Left hindlimb (tissue), 1 donor: Measurements from ENCODE around the gene TSPAN17.

ENCODE experiments used
- DNase-seq: peaks from one replicate; pipeline ENCODE4 v3.0.0-alpha.2; 2018

Gene TSPAN17

DNA sequence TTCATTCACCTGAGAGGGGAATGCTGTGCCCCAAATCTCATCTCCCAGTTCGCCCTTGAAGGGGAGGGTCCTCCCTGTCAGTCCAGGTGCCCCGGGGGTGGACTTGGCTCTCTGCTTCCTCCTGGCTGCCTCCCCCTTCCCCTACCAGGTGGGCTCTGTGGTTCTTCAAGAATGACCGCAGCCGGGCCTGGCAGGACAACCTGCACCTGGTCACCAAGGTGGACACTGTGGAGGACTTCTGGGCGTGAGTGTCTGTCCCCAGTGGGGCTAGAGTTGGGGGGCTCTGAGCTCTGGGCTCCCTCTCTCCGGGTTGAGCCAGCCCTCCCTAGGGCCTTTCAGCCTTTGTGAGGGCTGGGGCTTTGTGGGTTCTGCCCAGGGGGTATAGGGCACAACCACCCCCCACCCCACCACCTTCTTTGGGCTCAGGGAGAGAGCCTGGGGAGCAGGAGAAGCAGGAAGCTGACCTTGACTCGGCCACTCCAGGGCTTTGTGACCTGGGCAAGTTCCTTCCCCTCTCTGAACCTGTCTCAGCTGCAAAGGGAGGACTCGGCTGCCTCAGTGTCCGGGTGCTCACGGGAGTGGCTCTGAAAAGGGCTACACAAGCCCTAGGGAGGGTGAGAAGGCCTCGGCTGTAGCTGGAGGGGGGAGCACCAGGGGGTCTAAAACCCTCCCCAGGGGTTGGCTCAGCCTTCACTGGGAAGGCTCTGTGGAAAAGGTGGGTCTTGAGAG, 3.6 kb upstream of the TSPAN17 start:
- no peak for DNase-seq

GRCh38 chr5:176644294-176644693, 3.0 kb upstream of the TSPAN17 start:
- DNase-seq, result no peak

GRCh38 chr5:176644878-176645670, 2.2 kb upstream of the TSPAN17 start:
- DNase-seq, result no peak

DNA sequence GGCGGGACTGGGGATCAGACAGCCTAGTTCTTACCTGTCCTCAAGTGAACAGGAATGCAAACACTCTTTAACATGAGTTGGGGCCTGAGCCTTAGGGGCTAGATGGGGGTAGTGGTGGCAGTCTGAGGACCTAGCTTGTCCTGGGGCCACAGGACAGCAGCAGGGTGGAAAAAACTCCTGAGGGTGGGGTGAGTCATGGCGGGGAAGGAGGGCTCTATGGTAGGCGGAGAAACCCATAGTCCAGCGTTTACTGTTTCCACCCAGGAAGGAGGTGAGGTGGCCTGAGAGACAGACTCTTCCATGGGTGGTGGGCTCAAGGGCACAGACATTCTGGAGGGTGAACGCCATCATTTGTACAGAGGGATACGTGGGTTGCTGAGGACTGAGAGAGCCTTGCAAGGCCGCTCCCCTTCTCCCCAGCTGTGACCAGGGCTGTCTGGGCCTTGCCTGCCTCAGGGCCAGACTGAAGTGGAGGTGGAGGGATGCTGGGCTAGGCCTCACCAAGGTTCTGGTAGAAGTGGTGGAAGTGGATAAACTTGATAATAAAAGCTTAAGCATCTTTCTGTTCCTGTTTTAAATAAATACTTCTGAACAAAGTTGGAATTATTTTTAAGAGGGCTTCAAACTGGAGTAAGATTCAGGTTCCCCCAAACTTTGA, 1.1 kb upstream of the TSPAN17 start:
- no peak for DNase-seq

GRCh38 chr5:176646707-176647029, 616 bp upstream of the TSPAN17 start:
- DNase-seq, result no peak

- DNase-seq, result no peak
Measured at GRCh38 chr5:176647843-176648473, 674 bp downstream of the TSPAN17 start.

DNA sequence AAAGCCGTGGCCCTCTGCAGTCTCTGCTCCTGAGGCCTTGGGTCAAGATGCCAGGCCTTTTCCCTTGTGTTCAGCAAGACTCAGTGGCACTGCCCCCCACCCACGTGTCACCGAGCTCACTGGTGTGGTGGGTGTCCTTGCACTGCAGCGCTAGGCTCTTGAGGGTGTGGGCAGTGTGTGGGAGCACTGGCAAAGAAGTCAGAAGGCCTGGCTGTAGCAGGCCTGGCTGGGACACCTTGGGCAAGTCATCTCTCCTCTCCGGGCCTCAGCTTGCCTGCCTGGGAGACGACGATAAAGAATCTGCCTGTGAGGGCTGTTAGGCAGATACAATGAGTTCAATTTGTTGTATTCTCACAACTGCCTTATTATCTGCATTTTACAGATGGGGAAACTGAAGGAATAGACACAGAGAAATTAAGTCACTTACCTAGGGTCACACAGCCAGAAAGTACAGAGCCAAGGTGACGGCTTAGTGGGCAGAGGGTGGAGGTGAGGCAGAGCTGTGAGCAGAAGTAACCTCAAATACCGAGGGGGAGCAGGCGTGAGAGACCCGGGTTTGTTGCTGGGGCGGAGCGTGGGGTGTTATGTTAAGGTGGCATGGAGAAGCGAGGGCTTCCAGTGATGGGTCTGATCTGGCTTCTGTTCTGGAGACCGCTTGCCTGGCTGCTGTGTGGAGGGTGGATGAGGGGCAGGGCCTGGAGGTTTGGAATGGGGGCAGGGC, 1.4 kb downstream of the TSPAN17 start:
- no peak for DNase-seq

DNA sequence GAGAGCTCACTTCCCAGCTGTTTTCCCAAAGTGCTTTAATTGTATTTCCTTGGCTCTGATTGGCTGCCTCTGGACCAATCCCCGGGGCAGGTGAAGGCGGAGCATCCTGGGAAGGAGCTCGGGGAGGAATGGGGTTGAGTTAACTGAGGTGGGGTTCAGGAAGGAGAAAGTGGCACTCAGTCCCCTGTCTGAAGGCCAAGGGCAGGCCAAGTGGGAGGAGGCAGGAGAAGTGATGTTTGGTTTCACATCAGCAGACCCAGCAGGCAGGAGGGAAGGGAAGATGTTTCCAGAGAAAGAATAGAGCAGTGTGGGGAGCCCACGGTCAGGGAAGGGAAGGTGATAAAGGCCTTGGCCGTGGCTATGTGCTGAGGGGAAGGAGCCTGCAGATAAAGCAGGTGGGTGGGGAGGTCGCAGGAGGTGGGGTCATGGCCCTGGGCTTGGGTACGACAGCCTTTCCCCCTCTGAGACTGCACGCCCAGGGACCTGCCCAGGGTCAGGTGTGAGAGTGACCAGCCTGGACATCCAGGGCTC, 3.1 kb downstream of the TSPAN17 start:
- DNase-seq, result no peak

GRCh38 chr5:176651472-176651980, 4.2 kb downstream of the TSPAN17 start:
- no peak for DNase-seq

DNA sequence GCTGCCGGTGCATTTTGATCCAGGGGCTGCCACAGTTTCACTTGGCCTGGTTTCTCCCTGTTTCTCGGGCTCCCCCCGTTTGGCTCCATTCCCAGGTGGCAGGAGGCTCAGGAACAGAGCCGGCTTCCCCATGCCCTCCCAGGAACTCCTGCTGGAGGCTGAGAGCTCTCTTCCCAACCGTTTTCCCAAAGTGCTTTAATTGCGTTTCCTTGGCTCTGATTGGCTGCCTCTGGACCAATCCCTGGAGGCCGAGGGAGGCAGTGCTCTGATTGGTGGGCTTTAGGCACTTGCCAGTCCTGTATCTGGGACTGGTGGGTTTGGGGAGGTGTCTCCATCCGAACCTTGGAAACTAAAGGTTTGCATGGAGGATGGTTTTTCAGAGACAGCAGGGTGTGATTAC, 4.9 kb downstream of the TSPAN17 start:
- no peak for DNase-seq

- DNase-seq, result no peak
Measured at GRCh38 chr5:176653401-176654385, 6.4 kb downstream of the TSPAN17 start.

GRCh38 chr5:176654856-176655255, 7.6 kb downstream of the TSPAN17 start:
- DNase-seq, result no peak

GRCh38 chr5:176656467-176656990, 9.2 kb downstream of the TSPAN17 start:
- no peak for DNase-seq

DNA sequence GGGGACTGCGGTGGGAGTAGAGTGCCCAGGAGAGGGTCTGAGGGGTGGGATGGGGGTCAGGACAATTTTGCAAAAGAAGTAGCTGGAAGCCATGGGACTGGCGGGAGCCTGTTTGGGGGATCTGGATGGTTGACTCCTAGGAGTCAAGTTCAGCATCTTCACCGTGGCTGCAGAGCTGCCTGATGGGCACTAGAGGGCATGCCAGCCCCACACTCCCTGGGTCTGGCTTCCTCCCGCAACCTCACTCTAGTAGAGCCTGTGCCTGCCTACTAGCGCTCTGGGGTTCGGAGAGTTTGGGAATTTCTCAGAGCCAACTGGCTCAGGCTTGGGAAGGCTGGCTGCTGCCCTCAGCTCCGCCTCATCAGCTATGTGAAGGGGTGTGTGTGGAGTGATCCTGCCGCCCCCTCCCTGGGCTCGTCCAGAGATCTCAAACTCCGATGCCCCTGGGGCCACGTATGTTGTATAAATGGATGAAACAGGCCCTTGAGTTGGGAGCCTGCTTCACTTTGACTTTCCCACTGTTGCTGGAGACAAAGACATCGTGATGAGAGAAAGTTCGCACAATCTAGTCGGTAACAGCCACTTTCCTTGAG, 10.8 kb downstream of the TSPAN17 start:
- peak; percentile 69 for DNase-seq

DNA sequence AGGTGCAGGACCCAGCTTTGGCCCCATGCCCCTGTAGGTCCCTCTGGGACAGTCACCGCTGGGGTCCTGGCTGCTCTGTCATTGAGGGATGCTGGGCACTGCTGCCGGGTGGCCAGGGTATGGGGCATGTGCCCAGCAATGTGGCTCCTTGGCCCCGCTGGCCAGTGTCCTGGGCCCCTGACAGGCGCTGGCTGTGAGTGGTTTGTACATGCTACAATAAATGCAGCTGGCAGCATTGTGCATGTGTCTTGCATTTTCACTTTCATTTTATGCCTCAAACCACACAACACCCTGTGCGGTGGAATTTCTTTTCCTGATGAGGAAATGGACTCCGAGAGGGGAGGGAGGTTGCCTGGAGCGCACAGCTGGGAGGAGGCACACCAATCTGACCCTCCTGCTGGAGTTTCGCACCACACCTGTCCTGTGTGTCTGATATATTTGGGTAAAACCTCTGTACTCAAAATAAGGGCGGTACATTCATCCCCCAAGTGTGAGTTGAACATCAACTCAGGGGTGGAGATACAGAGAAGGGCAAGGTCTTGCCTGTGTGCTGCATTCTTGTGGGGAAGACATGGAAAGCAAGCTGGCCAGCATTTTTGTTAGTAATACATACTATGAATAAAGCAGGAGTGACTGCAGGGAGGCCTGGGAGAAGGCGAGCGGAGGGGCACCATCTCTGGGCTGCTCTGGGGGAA, 11.7 kb downstream of the TSPAN17 start:
- DNase-seq, result no peak

DNA sequence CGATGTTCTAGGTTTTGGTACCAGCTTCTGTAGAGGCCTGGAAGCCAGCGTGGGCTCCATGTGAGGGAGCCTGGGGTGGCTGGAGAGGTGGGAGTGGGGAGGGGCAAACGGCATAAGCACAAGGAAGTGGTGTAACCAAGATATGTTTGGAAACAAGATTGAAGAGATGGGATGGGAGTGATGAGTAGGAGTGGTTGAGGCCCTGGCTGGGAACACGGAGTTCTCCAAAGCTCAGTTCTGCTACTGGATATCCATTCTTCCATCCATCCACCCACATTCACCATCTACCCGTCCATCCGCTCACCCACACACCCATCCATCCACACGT, 12.2 kb downstream of the TSPAN17 start:
- no peak for DNase-seq

DNA sequence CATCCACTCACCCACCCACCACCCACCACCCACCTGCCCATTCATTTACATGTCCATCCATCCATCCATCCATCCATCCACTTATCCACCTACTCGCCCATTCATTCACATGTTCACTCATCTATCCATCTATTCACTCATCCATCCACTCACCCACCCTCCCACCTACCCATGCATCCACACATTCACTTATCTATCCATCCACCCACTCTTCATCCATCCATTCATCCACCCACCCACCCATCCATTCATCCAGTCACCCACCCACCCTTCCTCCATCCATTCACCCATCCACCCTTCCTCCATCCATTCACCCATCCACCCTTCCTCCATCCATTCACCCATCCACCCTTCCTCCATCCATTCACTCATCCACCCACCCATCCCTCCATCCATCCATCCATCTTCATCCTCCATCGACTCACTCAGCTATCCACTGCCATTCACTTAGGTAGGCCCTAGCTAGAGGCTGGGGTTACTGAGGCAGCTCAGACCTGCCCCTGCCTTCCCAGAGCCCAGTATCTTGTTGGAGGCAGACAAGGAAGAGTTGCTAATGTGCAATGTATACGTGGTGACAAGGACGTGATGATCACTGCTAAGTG, 12.7 kb downstream of the TSPAN17 start:
- no peak for DNase-seq

DNA sequence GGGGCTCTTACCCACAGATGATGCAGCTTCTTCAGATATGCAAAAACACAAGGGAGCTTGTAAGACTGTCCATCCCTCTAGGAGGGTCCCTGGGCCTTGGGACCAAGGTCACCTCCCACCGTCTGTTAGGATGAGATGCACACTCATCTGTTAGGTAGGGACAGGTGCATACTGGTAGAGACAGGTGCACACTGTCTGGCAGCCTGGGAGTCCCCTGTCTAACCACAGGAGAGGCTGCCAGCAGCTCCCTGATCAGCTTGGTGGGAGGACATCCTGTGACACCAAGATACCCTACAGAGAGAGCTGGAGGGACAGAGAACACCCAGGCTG, 13.2 kb downstream of the TSPAN17 start:
- DNase-seq, result no peak

DNA sequence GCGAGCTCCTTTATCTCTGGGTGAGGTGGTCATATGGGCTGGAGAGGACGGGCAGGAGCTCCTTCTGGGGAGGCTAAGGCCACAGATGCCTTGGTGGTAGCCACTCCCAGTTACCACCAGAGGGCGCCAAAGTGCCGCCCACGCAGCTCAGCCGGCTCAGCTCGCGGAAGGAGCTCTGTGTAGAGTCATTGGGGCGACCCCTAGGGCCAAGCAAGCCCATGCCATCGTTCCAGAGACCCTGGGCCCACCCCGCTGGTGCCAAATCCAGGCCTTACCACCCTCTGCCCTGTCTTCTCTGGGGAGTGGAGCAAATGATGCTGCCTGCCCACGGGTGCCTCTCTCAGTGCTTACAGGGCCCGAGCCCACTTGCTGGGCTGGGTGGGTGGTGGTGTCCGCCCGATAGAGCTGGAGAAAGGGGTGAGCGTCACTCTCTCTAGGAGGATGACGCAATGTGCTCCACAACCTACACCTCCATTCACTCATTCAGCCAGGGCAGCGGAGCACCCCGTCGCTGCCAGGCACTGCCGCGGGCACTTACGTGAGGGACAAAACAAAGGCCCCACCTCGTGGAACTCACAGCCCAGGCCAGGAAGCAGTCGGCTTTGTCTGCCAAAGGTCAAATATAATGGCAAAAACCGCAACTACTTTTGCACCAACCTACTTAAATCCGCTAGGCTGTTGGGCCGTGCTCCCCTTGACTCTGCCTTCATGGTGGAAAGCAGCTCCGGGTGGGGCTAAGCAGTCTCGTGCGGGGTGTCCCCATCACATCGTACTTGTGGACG, 13.8 kb downstream of the TSPAN17 start:
- peak; percentile 70 for DNase-seq
